GM21528 (cell line): ENCODE measurements around the gene TWIST2.

Experiments used
- ATAC-seq: cut with Tn5 transposase; IDR thresholded peaks from one replicate; pipeline ENCODE4 v1.9.1; 2021; ENCODE audit warnings: mild to moderate bottlenecking, moderate library complexity; ENCODE audit not compliant: unreplicated experiment, low FRiP score

The TWIST2 gene

GRCh38 chr2:238886453-238887094 lies 38.7 kb downstream of the TWIST2 start:
- no peak for ATAC-seq

- ATAC-seq, result no peak
These were observed 39.7 kb downstream of the TWIST2 start for GRCh38 chr2:238887616-238888015.

- ATAC-seq, result no peak
These were observed 40.9 kb downstream of the TWIST2 start for GRCh38 chr2:238888781-238889180.

GRCh38 chr2:238890131-238890530 lies 42.2 kb downstream of the TWIST2 start:
- no peak for ATAC-seq

GRCh38 chr2:238890618-238891456 lies 43.0 kb downstream of the TWIST2 start:
- no peak for ATAC-seq

- no peak for ATAC-seq
These were observed 43.7 kb downstream of the TWIST2 start for GRCh38 chr2:238891457-238892203.

- ATAC-seq, result no peak
These were observed 44.3 kb downstream of the TWIST2 start for GRCh38 chr2:238892204-238892500.

GRCh38 chr2:238892796-238893195 lies 44.9 kb downstream of the TWIST2 start:
- no peak for ATAC-seq

GRCh38 chr2:238893349-238894000 lies 45.6 kb downstream of the TWIST2 start:
- no peak for ATAC-seq

- ATAC-seq, result no peak
These were observed 46.5 kb downstream of the TWIST2 start for GRCh38 chr2:238894226-238894949.

- no peak for ATAC-seq
These were observed 47.0 kb downstream of the TWIST2 start for GRCh38 chr2:238894950-238895298.

- ATAC-seq, result no peak
These were observed 47.5 kb downstream of the TWIST2 start for GRCh38 chr2:238895361-238895882.

GRCh38 chr2:238895891-238896600 lies 48.2 kb downstream of the TWIST2 start:
- no peak for ATAC-seq

- ATAC-seq, result no peak
These were observed 48.8 kb downstream of the TWIST2 start for GRCh38 chr2:238896641-238897040.

GRCh38 chr2:238897122-238897880 lies 49.4 kb downstream of the TWIST2 start:
- no peak for ATAC-seq

- no peak for ATAC-seq
These were observed 50.0 kb downstream of the TWIST2 start for GRCh38 chr2:238897911-238898311.

- ATAC-seq, result no peak
These were observed 50.8 kb downstream of the TWIST2 start for GRCh38 chr2:238898534-238899281.

- ATAC-seq, result no peak
These were observed 51.5 kb downstream of the TWIST2 start for GRCh38 chr2:238899386-238899785.
